K562 (cell line): Measurements from ENCODE around the gene MBOAT1. TPM values are rescaled to one million over a fixed set of nuclear protein-coding genes. Genes with fewer than 3 reads are reported as not detected.

Experiments used
- CEBPB ChIP-seq: fragments of 450-650 bp; IDR thresholded peaks from 2 replicates; pipeline ENCODE4 v1.6.1; 2016; ENCODE audit warnings: missing genetic modification characterization, missing compliant biosample characterization
- CREM ChIP-seq: IDR thresholded peaks from 2 replicates; pipeline ENCODE4 v1.6.1; 2014; ENCODE audit warnings: antibody characterized with exemption, low read depth
- ERF ChIP-seq: fragments of 450-650 bp; formaldehyde crosslinking; IDR thresholded peaks from 2 replicates; pipeline ENCODE4 v1.4.0; 2020; ENCODE audit warnings: mild to moderate bottlenecking, mixed read lengths
- ETV6 ChIP-seq, 3 experiments: fragments of 150-350 bp in 1 of 3; sonication (generic) in 1 of 3; formaldehyde crosslinking in 1 of 3; IDR thresholded peaks; 2 replicates each; pipeline versions ENCODE4 v1.6.1 to v1.8.0; 2014 to 2022; ENCODE audit warnings: borderline replicate concordance in 2 of 3, low read depth in 2 of 3, antibody characterized with exemption in 1 of 3, low read length in 1 of 3, mild to moderate bottlenecking in 1 of 3, missing genetic modification reagents in 1 of 3
- FOXM1 ChIP-seq, 2 experiments: fragments of 450-650 bp in 1 of 2; sonication (generic) in 1 of 2; formaldehyde crosslinking in 1 of 2; IDR thresholded peaks; 2 replicates each; pipeline versions ENCODE4 v1.6.1 to v1.9.0; 2017 to 2022; ENCODE audit warnings: low read depth in 2 of 2, mild to moderate bottlenecking in 2 of 2, missing genetic modification reagents in 1 of 2, moderate library complexity in 1 of 2
- LEF1 ChIP-seq: fragments of 450-650 bp; IDR thresholded peaks from 2 replicates; pipeline ENCODE4 v1.6.1; 2016; ENCODE audit warnings: mild to moderate bottlenecking
- NCOA2 ChIP-seq, 2 experiments: fragments of 450-650 bp; IDR thresholded peaks; 2 replicates each; pipeline ENCODE4 v1.6.1; 2018; ENCODE audit warnings: mild to moderate bottlenecking in 2 of 2, moderate library complexity in 1 of 2; ENCODE audit not compliant: partially characterized antibody in 2 of 2
- NR2C1 ChIP-seq, 2 experiments: fragments of 450-650 bp; IDR thresholded peaks; 2 replicates each; pipeline ENCODE4 v1.6.1; 2017; ENCODE audit warnings: mild to moderate bottlenecking in 2 of 2, antibody characterized with exemption in 1 of 2, inconsistent platforms in 1 of 2, missing compliant biosample characterization in 1 of 2, missing genetic modification characterization in 1 of 2
- PCBP2 ChIP-seq: fragments of 200-400 bp; formaldehyde crosslinking; IDR thresholded peaks from 2 replicates; pipeline ENCODE4 v1.6.1; 2018; ENCODE audit warnings: low read length, low read depth, mild to moderate bottlenecking, moderate library complexity; ENCODE audit not compliant: poor library complexity, severe bottlenecking
- RB1 ChIP-seq: fragments of 450-650 bp; IDR thresholded peaks from 2 replicates; pipeline ENCODE4 v1.6.1; 2017; ENCODE audit warnings: low read depth, mild to moderate bottlenecking
- SMC3 ChIP-seq: conservative IDR thresholded peaks from 2 replicates; pipeline ENCODE4 v1.6.1; 2011; ENCODE audit warnings: low read depth, low read length, improper control_type of control experiment; ENCODE audit not compliant: insufficient read depth
- TBL1XR1 ChIP-seq, 2 experiments: IDR thresholded peaks; 2 replicates each; pipeline ENCODE4 v1.6.1; 2012; ENCODE audit warnings: improper control_type of control experiment in 2 of 2, low read length in 2 of 2, mild to moderate bottlenecking in 1 of 2
- VEZF1 ChIP-seq: fragments of 200-800 bp; sonication (Bioruptor generic); IDR thresholded peaks from 2 replicates; pipeline ENCODE4 v1.6.1; 2017; ENCODE audit warnings: missing genetic modification characterization, missing compliant biosample characterization
- YBX1 ChIP-seq: fragments of 450-650 bp; IDR thresholded peaks from 2 replicates; pipeline ENCODE4 v1.7.1; 2016; ENCODE audit warnings: mild to moderate bottlenecking
- ZNF239 ChIP-seq: fragments of 250-450 bp; sonication (Bioruptor Pico); IDR thresholded peaks from 2 replicates; pipeline ENCODE4 v1.4.0; 2020; ENCODE audit warnings: mild to moderate bottlenecking
- ZNF395 ChIP-seq: fragments of 200-800 bp; sonication (Bioruptor generic); IDR thresholded peaks from 2 replicates; pipeline ENCODE4 v1.6.1; 2017; ENCODE audit warnings: missing genetic modification characterization, missing compliant biosample characterization
- polyA plus RNA-seq, 8 experiments: library from polyadenylated mRNA; depleted of rRNA in 4 of 8; stranded (reverse) in 5 of 8; unstranded in 3 of 8; fragments of >200 nt; fragmentation: Nextera tagmentation in 2 of 8; fragmentation: Illumina TruSeq in 1 of 8; extraction: Ambion mirVana in 2 of 8; extraction: Trizol in 1 of 8; gene quantifications; 2 replicates each; pipeline versions ENCODE4 v1.2.1 to v1.2.3, GENCODE V29; 2011 to 2014; ENCODE audit warnings: inconsistent platforms in 1 of 8, missing spikeins in 1 of 8
- total RNA-seq, 7 experiments: library from RNA; depleted of rRNA in 6 of 7; stranded (reverse); fragments of >200 nt in 6 of 7; fragmentation: Illumina TruSeq in 2 of 7; extraction: Trizol in 2 of 7; gene quantifications; 2 replicates each; pipeline versions ENCODE4 v1.2.1 to v1.2.3, GENCODE V29; 2011 to 2021; ENCODE audit warnings: low replicate concordance in 1 of 7

The MBOAT1 gene
- total and polyA plus RNA-seq, 9 of the 15 experiments (the other 6 are each of a cell fraction or from before 2014, with no cell fraction given): 0.13 to 16.5 (median 10.3) TPM

- TF ChIP-seq ZNF395 (CRISPR knock-in tag) (peak; percentile 91; the same call in 1 of the 2 replicates), CREM (peak; percentile 69; the same call in 1 of the 2 replicates), TBL1XR1 (IDR thresholded peaks at IDR 0.05; ENCODE audit: low read length in 2 of 2) (peak; percentile 81 to 93), NR2C1 (IDR thresholded peaks at IDR 0.05) (peak; percentile 29; the same call in 1 of the 2 replicates), NR2C1 (tag; IDR thresholded peaks at IDR 0.05) (peak; percentile 48; the same call in 1 of the 2 replicates), RB1 (no peak), YBX1 (no peak), NCOA2 (IDR thresholded peaks at IDR 0.05; ENCODE audit: partially characterized antibody in 2 of 2) (peak in 1 of 2 experiments; percentile 59), VEZF1 (peak; percentile 53), ETV6 (IDR thresholded peaks at IDR 0.05; ENCODE audit: borderline replicate concordance in 1 of 2, low read depth in 2 of 2, low read length in 1 of 2) (peak; percentile 66 to 90; a peak in 3 of 4 replicates), ETV6 (CRISPR knock-in tag; IDR thresholded peaks at IDR 0.05; ENCODE audit: borderline replicate concordance) (no peak), CEBPB (peak; percentile 49), PCBP2 (no peak), ERF (no peak), FOXM1 (IDR thresholded peaks at IDR 0.05; ENCODE audit: low read depth) (peak; percentile 89), FOXM1 (CRISPR knock-in tag; IDR thresholded peaks at IDR 0.05; ENCODE audit: low read depth) (no peak), ZNF239 (CRISPR knock-in tag) (no peak), LEF1 (no peak), SMC3 (0 out of 2 replicates have a peak, but pooled peaks have one; percentile 21)
Measured at GRCh38 chr6:20069021-20069522, 143.2 kb downstream of the MBOAT1 start (continued).
